ENCODE results near the gene ADAM22. TPM values are rescaled to one million over a fixed set of nuclear protein-coding genes. Genes with fewer than 3 reads are reported as not detected.

The ADAM22 gene
- total and polyA plus RNA-seq, 10 of the 15 experiments (the other 5 are each of a cell fraction or from before 2014, with no cell fraction given) = 1.4 to 24.5 (median 7.6) TPM

GRCh38 chr7:88202278-88202677 lies 268.2 kb downstream of the ADAM22 start (continued):
- TF ChIP-seq EED (IDR thresholded peaks at IDR 0.05; ENCODE audit: low read depth) = no peak
- TF ChIP-seq CHD4 (IDR thresholded peaks at IDR 0.05) = no peak
- TF ChIP-seq, protein P1, sequence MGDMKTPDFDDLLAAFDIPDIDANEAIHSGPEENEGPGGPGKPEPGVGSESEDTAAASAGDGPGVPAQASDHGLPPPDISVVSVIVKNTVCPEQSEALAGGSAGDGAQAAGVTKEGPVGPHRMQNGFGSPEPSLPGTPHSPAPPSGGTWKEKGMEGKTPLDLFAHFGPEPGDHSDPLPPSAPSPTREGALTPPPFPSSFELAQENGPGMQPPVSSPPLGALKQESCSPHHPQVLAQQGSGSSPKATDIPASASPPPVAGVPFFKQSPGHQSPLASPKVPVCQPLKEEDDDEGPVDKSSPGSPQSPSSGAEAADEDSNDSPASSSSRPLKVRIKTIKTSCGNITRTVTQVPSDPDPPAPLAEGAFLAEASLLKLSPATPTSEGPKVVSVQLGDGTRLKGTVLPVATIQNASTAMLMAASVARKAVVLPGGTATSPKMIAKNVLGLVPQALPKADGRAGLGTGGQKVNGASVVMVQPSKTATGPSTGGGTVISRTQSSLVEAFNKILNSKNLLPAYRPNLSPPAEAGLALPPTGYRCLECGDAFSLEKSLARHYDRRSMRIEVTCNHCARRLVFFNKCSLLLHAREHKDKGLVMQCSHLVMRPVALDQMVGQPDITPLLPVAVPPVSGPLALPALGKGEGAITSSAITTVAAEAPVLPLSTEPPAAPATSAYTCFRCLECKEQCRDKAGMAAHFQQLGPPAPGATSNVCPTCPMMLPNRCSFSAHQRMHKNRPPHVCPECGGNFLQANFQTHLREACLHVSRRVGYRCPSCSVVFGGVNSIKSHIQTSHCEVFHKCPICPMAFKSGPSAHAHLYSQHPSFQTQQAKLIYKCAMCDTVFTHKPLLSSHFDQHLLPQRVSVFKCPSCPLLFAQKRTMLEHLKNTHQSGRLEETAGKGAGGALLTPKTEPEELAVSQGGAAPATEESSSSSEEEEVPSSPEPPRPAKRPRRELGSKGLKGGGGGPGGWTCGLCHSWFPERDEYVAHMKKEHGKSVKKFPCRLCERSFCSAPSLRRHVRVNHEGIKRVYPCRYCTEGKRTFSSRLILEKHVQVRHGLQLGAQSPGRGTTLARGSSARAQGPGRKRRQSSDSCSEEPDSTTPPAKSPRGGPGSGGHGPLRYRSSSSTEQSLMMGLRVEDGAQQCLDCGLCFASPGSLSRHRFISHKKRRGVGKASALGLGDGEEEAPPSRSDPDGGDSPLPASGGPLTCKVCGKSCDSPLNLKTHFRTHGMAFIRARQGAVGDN (IDR thresholded peaks at IDR 0.05) = no peak
- no peak for TF ChIP-seq SIN3A (IDR thresholded peaks at IDR 0.05; ENCODE audit: low read depth, low read length)
- TF ChIP-seq IKZF2 (IDR thresholded peaks at IDR 0.05) = no peak; a peak in 1 of 4 replicates
- TF ChIP-seq, protein P2, sequence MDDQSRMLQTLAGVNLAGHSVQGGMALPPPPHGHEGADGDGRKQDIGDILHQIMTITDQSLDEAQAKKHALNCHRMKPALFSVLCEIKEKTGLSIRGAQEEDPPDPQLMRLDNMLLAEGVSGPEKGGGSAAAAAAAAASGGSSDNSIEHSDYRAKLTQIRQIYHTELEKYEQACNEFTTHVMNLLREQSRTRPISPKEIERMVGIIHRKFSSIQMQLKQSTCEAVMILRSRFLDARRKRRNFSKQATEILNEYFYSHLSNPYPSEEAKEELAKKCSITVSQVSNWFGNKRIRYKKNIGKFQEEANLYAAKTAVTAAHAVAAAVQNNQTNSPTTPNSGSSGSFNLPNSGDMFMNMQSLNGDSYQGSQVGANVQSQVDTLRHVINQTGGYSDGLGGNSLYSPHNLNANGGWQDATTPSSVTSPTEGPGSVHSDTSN (IDR thresholded peaks at IDR 0.05; ENCODE audit: insufficient replicate concordance, low read depth, low read length) = no peak
- no peak for TF ChIP-seq HCFC1 (IDR thresholded peaks at IDR 0.05; ENCODE audit: low read length)
- no peak for TF ChIP-seq FOXK2 (IDR thresholded peaks at IDR 0.05)
- TF ChIP-seq ZZZ3 (IDR thresholded peaks at IDR 0.05; ENCODE audit: control insufficient read depth, insufficient read length, low read depth) = no peak
- TF ChIP-seq RAD51 (IDR thresholded peaks at IDR 0.05) = no peak
- no peak for TF ChIP-seq STAT3 (IDR thresholded peaks at IDR 0.05; ENCODE audit: low read depth, low read length)
- no peak for TF ChIP-seq BCLAF1 (IDR thresholded peaks at IDR 0.05)
- no peak for TF ChIP-seq RFX5 (IDR thresholded peaks at IDR 0.05; ENCODE audit: low read depth, low read length)
- TF ChIP-seq, protein P3, sequence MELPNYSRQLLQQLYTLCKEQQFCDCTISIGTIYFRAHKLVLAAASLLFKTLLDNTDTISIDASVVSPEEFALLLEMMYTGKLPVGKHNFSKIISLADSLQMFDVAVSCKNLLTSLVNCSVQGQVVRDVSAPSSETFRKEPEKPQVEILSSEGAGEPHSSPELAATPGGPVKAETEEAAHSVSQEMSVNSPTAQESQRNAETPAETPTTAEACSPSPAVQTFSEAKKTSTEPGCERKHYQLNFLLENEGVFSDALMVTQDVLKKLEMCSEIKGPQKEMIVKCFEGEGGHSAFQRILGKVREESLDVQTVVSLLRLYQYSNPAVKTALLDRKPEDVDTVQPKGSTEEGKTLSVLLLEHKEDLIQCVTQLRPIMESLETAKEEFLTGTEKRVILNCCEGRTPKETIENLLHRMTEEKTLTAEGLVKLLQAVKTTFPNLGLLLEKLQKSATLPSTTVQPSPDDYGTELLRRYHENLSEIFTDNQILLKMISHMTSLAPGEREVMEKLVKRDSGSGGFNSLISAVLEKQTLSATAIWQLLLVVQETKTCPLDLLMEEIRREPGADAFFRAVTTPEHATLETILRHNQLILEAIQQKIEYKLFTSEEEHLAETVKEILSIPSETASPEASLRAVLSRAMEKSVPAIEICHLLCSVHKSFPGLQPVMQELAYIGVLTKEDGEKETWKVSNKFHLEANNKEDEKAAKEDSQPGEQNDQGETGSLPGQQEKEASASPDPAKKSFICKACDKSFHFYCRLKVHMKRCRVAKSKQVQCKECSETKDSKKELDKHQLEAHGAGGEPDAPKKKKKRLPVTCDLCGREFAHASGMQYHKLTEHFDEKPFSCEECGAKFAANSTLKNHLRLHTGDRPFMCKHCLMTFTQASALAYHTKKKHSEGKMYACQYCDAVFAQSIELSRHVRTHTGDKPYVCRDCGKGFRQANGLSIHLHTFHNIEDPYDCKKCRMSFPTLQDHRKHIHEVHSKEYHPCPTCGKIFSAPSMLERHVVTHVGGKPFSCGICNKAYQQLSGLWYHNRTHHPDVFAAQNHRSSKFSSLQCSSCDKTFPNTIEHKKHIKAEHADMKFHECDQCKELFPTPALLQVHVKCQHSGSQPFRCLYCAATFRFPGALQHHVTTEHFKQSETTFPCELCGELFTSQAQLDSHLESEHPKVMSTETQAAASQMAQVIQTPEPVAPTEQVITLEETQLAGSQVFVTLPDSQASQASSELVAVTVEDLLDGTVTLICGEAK (IDR thresholded peaks at IDR 0.05; ENCODE audit: borderline replicate concordance) = no peak
- 0 out of 2 replicates have a peak, but pooled peaks have one; percentile 33 for TF ChIP-seq NBN (IDR thresholded peaks at IDR 0.05)
- no peak for TF ChIP-seq YBX1 (IDR thresholded peaks at IDR 0.05)
- TF ChIP-seq PML (IDR thresholded peaks at IDR 0.05; ENCODE audit: low read length) = no peak
- no peak for TF ChIP-seq FOS (IDR thresholded peaks at IDR 0.05; ENCODE audit: borderline replicate concordance, extremely low read depth, insufficient read length)
- no peak for TF ChIP-seq RB1 (IDR thresholded peaks at IDR 0.05; ENCODE audit: borderline replicate concordance)
- no peak for TF ChIP-seq ZNF384 (IDR thresholded peaks at IDR 0.05; ENCODE audit: borderline replicate concordance, low read depth, low read length)

Data from GM12878 (cell line).